GOT3 (cell line): ENCODE data around the gene RNF157.
"Not testable (repeated sequence)": the region's sequence is repeated elsewhere in the genome, so short reads cannot be mapped to it uniquely, and the experiment has no call there.

Experiments used
- DNase-seq: peaks from one replicate; lab custom pipeline; 2025; ENCODE audit warnings: mixed read lengths; lab: John Stamatoyannopoulos, UW

Gene RNF157

GRCh38 chr17:76189741-76190140 is 50.6 kb downstream of the RNF157 start:
- DNase-seq, result no peak

GRCh38 chr17:76189247-76189646 is 51.0 kb downstream of the RNF157 start:
- no peak for DNase-seq

DNA sequence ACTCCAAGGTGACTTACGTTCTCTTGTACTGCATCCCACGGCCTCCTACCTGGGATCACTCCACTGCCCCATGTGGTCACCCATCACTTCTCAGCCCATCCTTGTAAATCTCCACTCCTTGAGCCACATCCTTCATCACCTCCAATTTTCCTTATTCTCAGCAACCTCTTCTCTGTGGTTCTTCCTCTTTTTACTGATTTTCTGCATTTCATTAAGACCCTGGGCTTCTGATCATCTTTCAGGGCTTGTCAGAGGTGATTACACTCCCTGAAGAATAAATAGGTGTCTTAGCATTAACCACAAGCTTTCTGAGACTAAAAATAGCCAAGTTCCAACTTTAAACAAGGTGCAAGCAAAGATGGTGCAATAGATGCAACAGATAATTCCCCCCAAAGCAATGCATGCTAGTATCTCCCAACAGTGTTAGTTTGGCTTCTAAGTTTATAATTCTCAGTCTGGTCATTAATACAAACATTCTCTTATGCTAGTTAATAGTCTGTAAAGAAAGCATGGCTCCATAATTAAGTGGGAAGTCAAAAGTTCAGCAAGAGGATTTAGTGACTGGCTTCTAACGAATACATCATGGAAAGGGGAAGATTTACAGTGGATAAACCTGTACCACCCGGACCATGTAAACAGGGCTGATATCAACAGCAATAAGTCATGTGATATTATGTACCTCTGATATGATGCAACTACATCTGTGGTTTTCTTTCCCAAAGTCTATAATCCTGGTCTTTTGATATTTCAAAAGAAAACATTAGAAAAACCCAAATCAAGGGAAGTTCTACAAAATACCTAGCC is 51.9 kb downstream of the RNF157 start:
- DNase-seq, result no peak

- DNase-seq, result not testable (repeated sequence)
Measured at GRCh38 chr17:76186774-76187173, 53.5 kb downstream of the RNF157 start.

- DNase-seq, result no peak
Measured at GRCh38 chr17:76184290-76184689, 56.0 kb downstream of the RNF157 start.

GRCh38 chr17:76182016-76182764 is 58.1 kb downstream of the RNF157 start:
- peak; percentile 82 for DNase-seq

DNA sequence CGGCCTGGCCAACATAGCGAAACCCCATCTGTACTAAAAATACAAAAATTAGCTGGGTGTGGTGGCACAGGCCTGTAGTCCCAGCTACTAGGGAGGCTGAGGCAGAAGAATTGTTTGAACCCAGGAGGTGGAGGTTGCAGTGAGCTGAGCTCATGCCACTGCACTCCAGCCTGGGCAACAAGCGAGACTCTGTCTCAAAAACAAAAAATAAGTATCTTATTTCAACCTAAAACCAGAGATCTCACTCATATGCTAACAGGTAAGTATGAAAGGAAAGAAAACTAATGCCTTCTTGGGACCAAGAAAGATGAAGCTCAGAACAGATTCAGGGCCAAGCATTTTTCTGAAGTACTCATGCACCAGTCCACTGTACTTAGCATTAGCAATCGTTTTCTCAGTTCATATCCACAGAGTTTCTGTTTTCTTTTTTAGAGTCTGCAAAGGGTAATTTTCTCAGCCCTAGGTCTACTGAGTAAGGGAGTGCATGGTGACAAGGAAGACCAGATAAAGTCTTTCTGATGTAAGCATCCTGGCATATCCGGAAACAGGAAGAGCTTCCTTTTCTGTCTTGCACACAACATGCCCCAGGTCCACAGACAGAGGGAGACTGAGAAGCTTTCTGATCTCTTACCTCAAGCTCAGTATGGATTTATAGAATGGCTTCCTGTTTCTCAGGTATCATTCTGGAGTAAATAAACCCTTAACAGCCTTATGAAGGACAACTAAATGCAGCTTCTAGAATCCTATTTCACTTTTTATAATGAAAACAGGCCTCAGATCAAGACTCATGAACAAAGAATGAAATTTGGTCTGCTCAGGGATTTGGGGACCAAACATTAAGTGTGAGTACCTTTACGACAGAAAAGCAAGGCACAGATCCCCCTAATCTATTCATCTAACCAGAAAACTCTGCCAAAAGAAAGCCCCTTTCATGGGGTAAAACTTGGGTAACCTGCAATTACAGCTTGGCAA is 60.5 kb downstream of the RNF157 start:
- no peak for DNase-seq

DNA sequence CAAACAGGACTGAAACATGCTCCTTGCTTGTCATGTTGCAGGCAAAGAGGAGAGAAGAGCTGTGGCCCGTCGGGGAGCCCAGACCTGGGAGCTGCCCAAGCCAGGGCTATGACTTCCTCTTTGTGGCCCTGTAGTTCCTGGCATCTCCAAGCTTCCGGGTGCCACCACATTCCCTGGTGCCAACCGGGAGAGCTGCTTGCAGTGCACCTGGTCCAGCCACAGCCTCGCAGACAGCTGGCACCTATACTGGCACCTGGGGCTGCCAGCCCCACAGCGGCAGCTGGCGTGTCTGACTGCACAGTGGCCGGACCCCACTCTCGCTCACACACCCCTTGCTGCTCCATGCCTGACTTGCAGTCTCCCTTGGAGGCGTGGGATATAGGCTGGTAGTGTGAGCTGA is 62.2 kb downstream of the RNF157 start:
- no peak for DNase-seq

DNA sequence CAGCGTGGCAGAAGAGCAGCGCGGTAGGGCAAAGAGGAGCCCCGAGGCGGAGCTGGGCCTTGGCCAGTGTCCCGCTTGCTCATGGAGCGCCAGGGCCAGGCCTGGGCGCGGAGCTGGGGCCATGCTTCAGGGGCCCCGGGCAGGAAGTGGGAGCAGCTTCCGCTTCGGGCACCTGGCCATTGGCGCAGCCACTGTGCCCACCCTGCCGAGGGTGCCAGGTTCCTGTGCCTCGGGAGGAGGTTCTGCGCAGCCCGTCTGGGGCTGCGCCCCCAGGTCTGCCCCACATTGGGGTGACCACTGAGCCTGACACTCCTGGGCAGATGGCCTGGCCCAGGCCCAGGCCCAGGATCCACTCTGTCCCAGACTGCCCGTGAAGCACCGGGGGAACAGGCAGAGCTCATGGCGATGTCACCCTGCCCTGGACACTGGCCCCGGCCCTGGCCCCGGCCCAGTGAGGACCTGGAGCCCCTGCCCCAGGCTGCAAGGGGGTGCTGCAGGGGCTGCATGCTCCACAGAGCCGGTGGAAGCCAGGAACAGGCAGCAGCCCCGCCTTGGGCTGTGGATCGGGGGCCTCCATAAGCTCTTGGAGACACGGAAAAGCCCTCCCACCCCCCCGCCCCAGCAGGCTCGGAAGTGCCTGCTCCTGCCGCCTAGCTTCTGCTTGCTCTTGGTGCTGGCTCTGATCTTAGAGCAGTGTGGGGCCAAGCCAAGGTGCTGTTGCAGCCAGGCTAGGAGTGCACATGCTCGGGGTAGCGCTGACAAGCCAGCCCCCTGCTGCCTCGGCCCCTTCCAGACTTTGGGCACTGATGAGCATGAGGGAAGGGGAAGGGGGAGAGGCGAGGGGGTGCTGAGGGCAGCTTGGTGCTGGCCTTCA is 63.4 kb downstream of the RNF157 start:
- DNase-seq, result no peak

DNA sequence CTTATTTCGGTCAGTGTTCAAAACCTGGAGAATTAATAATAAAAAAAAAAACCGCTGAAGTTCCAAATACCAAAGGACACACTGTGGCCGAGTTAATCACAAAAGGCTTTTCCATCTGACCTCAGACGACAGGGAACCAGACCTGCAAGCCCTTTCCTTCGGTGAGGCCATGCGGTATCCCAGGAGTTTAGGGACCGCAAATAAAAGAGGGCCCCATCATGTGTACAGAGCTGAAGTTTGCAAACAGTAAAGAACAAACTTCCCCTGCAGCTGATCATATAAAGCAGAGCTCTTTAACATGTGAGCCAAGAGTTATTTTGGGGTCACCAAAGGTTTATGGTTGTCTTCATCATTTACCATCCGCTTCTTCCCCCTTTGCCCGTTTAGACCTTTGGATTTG is 66.3 kb downstream of the RNF157 start:
- no peak for DNase-seq

DNA sequence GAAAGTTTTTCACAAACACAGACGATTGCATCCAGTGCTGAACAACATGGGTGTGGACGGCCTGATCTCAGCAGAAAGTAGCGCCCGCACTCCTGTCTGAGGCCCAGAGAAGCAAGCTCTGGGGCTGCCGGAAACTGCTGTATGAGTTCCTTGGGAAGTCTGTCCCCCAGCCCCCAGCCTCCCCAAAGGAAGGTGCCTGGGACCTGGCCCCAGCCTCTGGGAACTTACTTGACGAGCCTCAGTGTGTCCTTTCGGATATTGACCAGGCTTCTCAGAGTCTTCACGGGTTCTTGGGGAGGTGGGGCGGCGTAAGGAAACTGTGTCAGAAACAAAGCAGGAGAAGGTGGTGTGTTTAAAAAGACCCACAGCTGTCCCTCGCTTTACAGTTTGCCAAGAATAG is 66.8 kb downstream of the RNF157 start:
- no peak for DNase-seq

DNA sequence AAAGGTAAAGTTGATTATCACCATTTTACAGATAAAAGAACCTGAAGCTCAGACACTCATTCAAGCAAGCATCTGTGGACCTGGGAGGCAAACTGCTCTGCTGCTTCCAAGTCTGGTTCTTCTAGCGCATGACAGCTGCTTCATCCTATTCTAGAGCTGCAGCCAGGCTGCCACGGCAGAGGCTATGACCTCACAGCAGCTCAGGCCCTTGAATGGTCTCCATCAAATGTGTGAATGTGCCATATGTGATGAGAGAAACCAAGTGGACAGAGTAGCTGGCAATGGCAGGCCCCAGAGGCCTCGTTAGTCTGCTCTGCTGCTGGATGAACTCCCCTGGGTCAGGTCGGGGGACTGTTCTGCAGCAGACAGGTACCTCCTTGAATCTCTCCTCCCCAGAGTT is 68.6 kb downstream of the RNF157 start:
- DNase-seq, result no peak

- no peak for DNase-seq
Measured at GRCh38 chr17:76170114-76170513, 70.2 kb downstream of the RNF157 start.

GRCh38 chr17:76166906-76167305 is 73.4 kb downstream of the RNF157 start:
- no peak for DNase-seq

DNA sequence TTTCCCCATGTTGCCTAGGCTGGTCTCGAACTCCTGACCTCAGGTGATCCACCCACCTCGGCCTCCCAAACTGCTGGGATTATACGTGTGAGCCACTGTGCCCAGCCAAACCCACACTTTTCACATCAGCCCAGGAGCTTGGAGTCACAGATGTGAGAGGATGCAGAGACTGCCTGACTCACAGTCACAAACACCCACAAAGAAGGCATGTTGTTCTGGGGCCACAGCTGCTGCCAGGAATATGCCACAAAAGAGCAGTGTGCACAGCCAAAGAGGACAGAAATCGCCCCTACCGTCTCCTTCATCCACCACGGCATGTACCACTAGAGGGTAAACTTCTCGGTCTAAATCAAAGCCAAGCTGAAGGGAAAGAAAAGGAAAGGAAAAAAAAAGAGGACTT is 74.1 kb downstream of the RNF157 start:
- no peak for DNase-seq

GRCh38 chr17:76164331-76164730 is 76.0 kb downstream of the RNF157 start:
- no peak for DNase-seq

GRCh38 chr17:76163919-76164318 is 76.4 kb downstream of the RNF157 start:
- no peak for DNase-seq

DNA sequence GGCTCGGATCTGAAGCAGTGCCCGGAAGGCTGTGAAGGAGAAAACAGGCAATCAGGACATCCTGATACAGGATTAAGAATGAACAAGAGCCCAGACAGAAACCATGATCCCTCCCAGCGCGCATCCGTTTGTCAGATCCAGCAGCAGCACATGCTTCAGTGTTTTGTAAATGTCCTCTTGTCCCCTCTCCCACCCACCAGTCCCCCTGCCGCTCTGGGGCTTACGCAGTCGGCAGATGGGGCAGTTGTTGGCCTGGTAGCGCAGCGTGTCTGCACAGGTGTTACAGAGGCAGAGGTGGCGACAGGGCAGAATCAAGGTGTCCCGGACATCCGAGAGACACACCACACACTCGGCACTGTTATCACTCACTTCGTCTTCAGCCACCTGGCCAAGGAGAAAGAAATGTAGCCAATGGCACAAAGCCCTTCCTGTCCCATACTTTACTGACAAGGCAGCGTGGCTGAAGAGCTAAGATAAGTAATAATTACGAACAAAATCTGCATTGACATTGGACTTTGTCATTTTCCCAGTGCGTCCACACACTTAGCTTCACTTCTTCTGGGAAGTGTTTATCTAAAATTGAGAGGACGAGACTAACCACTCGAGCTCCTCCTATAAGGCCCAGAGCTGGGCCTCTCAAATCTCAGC is 78.5 kb downstream of the RNF157 start:
- no peak for DNase-seq

DNA sequence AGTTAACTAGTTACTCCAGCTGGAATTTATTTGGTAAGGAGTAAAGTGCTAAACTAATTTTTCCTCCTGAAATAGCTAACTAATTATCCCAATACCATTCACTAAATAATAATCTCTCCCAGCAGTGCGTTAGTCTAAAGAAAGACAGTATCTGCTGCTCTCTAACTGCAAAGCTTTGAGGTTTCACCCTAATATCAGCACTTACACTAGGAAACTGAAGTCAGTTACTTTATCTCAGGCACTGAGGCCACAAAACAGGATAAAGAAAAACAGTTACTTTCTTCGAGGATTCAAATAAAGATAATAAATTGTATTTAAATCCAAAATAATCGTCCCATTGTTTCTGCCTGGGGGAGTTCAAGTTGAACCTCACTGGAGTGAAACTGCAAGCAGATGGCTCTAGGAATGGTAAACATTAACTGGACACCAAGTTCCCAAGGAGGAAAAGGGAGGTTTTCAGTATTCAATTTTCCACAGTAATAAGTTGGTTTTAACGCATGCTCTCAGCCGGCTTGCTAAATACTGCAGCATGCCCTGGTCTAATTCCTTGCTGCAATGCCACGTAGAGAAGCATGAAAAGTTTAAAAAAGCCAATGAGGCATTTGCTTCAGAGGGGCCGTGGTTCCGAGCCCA is 79.3 kb downstream of the RNF157 start:
- no peak for DNase-seq

GRCh38 chr17:76159157-76159556 is 81.1 kb downstream of the RNF157 start:
- no peak for DNase-seq
